Measurements from ENCODE around the gene FHDC1.
A peak's percentile ranks its signal among the peaks of the same experiment; 100 is the strongest.

Gene FHDC1

DNA sequence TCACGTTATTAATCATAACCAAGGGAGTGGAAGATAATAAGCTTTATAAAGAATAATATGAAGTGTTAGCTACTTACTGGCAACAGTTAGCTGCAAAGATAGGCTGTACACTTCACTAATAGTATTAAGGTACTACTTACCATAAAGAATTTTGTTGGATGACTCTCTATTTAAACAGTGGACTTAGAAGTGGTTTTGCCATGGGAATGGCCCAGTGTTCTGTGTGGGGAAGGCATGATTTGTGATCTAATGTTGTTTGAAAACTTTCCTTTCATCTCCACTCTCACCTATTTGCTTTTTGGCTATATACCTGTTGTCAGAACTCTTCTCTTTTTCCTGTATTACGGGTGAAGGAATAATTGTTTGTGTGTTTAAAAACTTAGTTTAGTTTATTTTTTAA is 23.0 kb downstream of the FHDC1 start:
- no peak for DNase-seq

DNA sequence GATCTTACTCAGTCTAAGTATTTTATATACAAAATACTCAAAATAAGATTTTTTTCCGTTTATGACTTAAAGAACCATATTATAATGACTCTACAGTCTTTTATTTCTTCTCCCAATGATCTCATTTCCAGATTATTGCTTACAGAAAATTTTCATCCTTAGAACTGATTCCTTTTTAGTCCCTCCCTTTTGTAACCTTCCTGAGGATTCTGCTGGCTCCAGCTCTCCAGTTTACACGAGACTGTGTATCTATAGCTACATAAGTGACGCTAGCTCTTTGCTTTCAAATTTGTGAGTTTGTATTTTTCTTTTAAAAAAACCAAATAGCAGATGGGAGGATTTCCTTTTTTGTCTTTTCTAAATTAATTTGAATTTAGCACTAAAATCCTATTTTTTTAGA is 24.0 kb downstream of the FHDC1 start:
- DNase-seq, result no peak

GRCh38 chr4:152961014-152961772 is 25.1 kb downstream of the FHDC1 start:
- no peak for DNase-seq

GRCh38 chr4:152961773-152962115 is 25.6 kb downstream of the FHDC1 start:
- DNase-seq, result no peak

DNA sequence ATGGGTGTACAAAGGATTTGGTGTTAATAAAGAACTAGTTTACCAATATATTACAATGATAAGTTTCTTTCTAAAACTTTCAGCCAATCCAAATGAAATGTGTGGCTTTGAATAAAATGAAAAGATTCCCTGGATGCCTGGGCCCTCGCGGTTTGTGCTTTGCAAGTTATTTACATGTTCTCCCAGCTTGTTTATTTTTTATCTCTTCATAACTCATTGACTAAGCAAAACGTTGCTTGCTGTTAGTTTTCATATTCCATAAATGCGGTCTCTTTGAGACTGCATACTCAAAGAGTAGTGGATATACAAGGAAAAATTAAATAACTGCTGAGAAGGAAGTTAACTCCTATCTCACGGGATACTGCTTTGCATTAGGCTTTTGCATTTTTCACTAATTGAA is 26.0 kb downstream of the FHDC1 start:
- no peak for DNase-seq

- no peak for DNase-seq
Observed at GRCh38 chr4:152964335-152964734, 28.2 kb downstream of the FHDC1 start.

DNA sequence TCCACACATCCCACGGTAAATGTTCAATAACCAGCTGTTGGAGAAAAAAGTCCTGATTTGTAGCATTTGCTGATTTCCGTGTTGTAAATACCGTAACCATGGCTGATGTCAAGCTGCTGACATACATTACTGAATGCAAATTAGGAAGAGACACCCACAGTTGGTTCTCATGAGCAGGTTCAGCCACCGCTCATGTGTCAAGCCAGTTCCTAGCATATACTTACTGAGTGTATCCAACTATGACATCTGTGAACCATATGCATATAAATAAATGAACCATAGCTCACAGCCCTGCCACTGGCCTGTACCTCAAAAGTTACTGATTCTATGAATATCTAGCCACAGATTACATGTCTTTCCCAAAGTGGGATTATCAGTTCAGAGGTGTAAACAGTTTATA is 29.5 kb downstream of the FHDC1 start:
- no peak for DNase-seq

- no peak for DNase-seq
Observed at GRCh38 chr4:152967907-152968306, 31.8 kb downstream of the FHDC1 start.

DNA sequence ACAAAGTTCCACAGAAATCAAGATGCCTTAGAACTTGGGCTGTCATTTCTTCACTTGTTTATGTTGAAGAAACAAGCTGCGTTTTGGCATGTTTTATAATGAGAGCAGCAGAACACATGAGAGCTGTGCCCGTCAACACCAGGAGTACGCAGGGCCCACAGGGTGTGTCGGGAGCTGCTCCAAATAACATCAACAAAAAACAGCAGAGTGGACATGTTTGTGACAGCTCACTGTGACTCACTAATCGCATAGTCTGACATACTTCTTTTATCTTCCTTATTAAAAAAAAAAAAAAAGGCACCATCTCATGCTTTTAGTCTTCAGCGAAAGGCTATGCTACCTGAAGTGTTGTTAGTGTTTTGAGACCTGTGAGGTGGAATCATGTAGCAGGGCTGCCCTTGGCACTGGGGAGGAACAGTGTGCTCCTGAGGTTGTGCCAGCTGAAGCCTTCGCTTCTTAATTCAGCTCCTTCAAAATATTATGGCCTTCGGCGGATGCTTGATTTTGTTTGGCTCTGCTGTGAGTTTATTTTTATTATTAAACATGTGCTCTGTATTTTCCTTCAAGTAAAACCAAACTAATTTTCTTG is 32.8 kb downstream of the FHDC1 start:
- no peak for DNase-seq

GRCh38 chr4:152970102-152970820 is 34.1 kb downstream of the FHDC1 start:
- DNase-seq, result no peak

- no peak for DNase-seq
Observed at GRCh38 chr4:152971053-152971452, 34.9 kb downstream of the FHDC1 start.

DNA sequence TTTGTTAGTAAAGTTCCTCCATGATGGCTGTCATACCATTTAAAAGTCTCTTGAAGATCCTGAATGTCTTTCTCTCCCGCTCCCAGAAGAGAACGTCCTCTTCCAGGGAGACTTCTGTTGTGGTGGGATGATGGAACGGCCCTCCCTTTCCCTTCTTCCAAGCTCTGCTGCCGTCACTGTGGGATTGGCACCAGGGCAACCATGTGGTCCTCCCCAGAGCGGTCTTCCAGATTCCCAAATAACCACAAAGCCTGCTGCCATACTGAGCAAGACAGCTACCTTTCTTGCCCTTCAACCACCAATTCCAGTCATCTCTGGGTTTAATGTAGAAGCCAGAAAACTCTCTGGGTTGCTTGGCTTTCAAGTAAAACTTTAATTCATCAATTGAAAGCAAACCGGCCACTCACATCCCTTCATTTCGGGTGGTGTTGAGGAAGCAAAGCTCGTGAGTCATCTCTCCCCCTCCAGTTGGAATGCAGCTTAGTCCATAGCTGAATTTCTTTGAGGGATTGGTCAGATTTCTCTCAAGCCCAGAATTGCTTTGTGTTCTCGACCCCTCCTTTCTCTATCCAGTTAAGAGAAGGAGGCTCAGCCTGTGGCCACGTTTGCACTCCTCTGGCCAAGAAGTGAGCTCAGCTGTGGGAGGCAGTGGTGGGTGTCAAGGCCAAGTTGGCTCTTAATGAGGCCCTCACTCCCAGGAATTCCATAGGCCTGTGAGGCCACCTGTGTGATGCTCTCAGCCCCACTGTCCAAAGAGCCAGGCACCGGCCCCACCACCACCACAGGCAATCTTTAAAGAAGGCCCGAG is 36.9 kb downstream of the FHDC1 start:
- DNase-seq, result no peak

DNA sequence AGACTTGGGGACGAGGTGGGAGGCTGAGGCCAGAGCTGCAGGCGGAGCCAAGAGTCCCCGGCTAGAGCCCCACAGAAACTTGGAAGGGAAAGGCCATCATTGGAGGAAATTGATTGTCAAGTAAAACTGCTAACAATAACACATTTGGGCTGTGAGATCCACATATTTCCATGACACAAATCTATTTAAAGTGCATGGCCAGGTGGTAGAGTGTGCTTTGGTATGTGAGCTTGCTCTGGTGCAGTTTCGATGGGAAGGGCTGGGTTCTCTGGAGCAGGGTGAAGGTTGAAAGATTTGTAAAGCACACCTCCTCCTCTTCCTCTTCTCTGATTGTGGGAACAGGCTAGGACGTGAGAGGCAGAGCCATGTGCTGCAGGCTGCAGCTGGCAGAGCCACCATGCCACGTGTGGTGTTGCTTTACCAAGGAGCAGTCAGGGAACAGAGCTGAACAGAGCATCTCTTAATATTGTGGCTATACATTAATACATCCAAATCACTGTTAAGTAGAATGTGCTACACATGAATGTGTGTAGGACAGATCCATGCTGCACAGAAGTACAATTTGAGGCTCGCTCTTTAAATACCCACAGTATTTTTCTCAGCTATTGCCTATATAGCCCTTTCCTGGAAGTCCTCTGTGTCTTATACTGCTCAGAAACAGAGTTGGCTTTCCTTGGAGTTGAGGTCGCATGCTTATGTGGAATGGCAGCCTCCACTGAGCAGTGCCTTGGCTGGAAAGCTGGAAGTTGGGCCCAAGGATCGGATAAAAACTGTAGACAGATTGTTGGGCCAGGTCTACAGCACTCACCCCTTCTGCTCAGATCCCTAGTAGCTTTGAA is 37.7 kb downstream of the FHDC1 start:
- DNase-seq, result no peak

DNA sequence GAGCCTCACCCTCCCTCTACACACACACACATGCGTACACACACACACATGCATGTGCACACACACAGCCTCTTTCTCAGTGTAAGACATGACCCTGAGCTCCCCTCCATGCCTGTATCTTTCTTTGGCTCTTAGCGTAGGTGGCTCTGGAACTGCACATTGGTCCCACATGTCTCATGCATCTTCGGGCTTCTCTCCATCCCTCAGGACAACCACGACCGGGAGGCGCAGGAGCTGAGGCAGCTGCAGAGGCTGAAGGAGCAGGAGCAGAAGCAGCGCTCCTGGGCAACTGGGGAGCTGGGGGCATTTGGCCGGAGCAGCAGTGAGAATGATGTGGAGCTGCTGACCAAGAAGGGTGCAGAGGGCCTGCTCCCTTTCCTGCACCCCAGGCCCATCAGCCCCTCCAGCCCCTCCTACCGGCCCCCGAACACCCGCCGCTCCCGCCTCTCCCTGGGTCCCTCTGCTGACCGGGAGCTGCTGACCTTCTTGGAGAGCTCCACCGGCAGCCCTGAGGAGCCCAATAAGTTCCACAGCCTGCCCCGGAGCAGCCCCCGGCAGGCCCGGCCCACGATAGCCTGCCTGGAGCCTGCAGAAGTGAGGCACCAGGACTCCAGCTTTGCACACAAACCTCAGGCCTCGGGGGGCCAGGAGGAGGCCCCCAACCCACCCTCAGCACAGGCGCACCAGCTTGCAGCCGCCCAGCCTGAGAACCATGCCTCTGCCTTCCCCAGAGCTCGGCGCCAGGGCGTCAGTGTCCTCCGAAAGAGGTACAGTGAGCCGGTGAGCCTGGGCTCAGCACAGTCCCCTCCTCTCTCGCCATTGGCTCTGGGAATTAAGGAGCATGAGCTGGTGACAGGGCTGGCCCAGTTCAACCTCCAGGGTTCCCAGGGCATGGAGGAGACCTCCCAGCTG is 38.6 kb downstream of the FHDC1 start:
- no peak for DNase-seq

- no peak for DNase-seq
Observed at GRCh38 chr4:152975380-152976211, 39.5 kb downstream of the FHDC1 start.

DNA sequence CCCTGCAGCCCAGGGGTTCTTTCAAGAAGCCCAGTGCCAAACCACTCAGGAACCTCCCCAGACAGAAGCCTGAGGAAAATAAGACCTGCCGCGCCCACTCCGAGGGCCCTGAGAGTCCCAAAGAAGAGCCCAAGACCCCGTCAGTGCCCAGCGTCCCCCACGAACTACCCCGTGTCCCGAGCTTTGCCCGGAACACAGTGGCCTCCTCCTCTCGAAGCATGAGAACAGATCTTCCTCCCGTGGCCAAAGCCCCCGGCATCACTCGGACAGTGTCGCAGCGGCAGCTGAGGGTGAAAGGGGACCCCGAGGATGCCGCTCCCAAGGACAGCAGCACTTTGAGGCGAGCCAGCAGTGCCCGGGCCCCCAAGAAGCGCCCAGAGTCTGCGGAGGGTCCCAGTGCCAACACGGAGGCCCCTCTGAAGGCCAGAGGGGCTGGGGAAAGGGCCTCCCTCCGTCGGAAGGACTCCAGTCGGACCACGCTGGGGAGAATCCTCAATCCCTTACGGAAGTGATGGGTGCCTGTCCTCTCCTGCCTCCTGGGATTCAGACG is 40.2 kb downstream of the FHDC1 start:
- no peak for DNase-seq

DNA sequence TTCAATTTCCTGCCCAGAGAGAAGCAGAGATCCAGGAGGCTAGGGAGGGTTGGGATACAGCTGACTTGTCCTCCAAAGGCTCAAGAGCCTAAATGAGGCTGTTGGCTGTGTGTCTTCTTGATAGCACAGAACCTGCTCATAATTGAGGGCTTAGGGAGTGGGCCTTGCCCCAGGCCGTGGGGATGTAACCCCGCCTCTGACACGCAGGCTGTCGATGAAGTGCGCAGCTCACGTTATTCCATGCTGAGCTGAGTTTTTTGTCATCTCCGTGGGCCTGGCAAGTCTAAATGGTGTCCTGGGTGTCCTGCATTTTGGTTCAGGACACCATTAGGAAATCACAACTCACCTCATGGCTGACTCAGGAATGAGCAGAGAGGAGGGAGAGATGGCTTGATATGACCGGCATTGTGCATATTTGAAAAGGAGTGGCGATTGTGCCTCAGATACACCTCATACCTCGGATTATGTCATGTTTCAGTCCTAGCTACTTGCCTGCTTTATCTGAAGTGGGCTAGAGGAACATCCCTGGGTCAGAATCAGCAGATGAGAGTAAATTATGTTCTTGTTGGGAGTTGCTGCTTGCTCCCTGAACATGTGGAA is 43.7 kb downstream of the FHDC1 start:
- no peak for DNase-seq

- DNase-seq, result no peak
Observed at GRCh38 chr4:152981278-152981677, 45.2 kb downstream of the FHDC1 start.

DNA sequence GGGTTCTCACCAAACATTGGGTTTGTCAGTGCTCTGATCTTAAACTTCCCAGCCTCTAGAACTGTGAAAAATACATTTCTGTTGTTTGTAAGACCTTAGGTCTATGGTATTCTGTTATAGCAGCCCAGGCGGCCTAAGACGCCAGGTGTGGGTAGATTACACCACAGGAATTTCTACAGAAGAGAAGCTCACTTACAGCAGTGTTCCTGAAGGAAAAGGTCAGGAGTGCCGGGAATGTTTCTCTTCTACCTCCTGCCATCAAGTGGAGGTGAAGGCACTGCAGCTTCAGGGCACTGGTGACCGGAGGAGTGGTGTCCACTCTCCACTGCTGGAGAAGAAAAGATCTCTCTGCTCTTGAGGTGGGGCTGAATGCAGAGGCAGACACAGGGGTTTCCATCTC is 45.7 kb downstream of the FHDC1 start:
- no peak for DNase-seq

GRCh38 chr4:152983221-152983620 is 47.1 kb downstream of the FHDC1 start:
- DNase-seq, result peak in 1 of 2 experiments; percentile 7

Data from Kasumi-1 (cell line).